ENCODE data around the gene UQCR11.
A peak's percentile ranks its signal among the peaks of the same experiment; 100 is the strongest.

The UQCR11 gene

GRCh38 chr19:1569997-1570396, 35.3 kb downstream of the UQCR11 start:
- no peak for DNase-seq

GRCh38 chr19:1568320-1569019, 36.8 kb downstream of the UQCR11 start, which contains the start of gene MEX3D:
MEX3D (minus strand) TSS chr19:1568325; CDS start chr19:1568058, 267 bp downstream.
- DNase-seq: peak in 41 of 51 donors; percentile 2 to 81 (median 30)

- no peak for DNase-seq
Measured at GRCh38 chr19:1567848-1568227, 37.4 kb downstream of the UQCR11 start.

GRCh38 chr19:1567116-1567847, 38.0 kb downstream of the UQCR11 start:
- DNase-seq: peak in 7 of 51 donors; percentile 33 to 77 (median 48)

- peak; percentile 28 to 94 (median 86) for DNase-seq
Measured at GRCh38 chr19:1566392-1567115, 38.7 kb downstream of the UQCR11 start.

GRCh38 chr19:1563251-1563650, 42.0 kb downstream of the UQCR11 start:
- DNase-seq: no peak

- DNase-seq: no peak
Measured at GRCh38 chr19:1561236-1561842, 43.9 kb downstream of the UQCR11 start.

- DNase-seq: no peak
Measured at GRCh38 chr19:1560286-1560882, 44.9 kb downstream of the UQCR11 start.

- no peak for DNase-seq
Measured at GRCh38 chr19:1558552-1558951, 46.7 kb downstream of the UQCR11 start.

GRCh38 chr19:1556390-1557070, 48.7 kb downstream of the UQCR11 start:
- no peak for DNase-seq

GRCh38 chr19:1555487-1556389, 49.5 kb downstream of the UQCR11 start:
- no peak for DNase-seq

GRCh38 chr19:1554968-1555367, 50.3 kb downstream of the UQCR11 start:
- DNase-seq: no peak

GRCh38 chr19:1553415-1553814, 51.8 kb downstream of the UQCR11 start:
- DNase-seq: no peak

GRCh38 chr19:1551068-1552040, 53.9 kb downstream of the UQCR11 start:
- DNase-seq: no peak

- no peak for DNase-seq
Measured at GRCh38 chr19:1549332-1549945, 55.8 kb downstream of the UQCR11 start.

Data from hypothalamus (tissue), 51 donors.